ENCODE data around the gene PTPRM.

PTPRM gene

DNA sequence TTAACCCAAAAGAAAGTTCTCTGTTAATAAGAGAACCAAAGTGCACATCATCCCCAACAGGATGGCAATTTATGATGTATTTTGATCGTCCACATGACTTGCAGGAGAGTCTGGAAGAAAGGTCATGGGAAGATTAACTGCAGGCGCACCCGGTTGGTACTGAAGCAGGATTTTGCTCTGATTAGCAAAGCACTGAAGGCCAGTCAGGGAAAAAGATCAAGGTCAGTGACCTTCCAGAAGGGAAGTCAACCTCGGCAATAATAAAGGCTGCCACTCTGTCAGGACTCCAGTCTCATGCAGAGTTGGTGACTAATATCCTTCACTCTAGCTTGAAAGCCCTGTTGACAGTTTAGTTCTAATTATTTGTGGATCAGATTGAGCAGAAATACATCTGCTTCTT is 609.4 kb downstream of the PTPRM start:
- peak overlapping the region; percentile 73 for H3K27ac ChIP-seq (ENCODE audit: low read depth, low read length, severe bottlenecking)
- WGBS, 2 experiments (ENCODE audit: insufficient coverage in 2 of 2): 50 to 56% methylated on average over 4 of the region's 4 CpGs
- H3K9me3 ChIP-seq (ENCODE audit: control insufficient read depth, low read length): peaks cover 3% of the 10 kb centered on the region
- H3K36me3 ChIP-seq (ENCODE audit: control insufficient read depth, insufficient read depth, low read length): no peaks in the 10 kb centered on the region
- H3K4me3 ChIP-seq (ENCODE audit: extremely low read depth, insufficient read depth, low read length, poor library complexity, severe bottlenecking): no peak overlapping the region
- H3K4me1 ChIP-seq (ENCODE audit: control insufficient read depth, insufficient read depth, low read length, poor library complexity, severe bottlenecking): peaks cover 5% of the 10 kb centered on the region

GRCh38 chr18:8177330-8178016 is 610.4 kb downstream of the PTPRM start:
- Histone ChIP-seq H3K9me3 (ENCODE audit: control insufficient read depth, low read length) (peaks cover 3% of the 10 kb centered on the region), H3K4me1 (ENCODE audit: control insufficient read depth, insufficient read depth, low read length, poor library complexity, severe bottlenecking) (peaks cover 5% of the 10 kb centered on the region), H3K4me3 (ENCODE audit: extremely low read depth, insufficient read depth, low read length, poor library complexity, severe bottlenecking) (no peak overlapping the region), H3K36me3 (ENCODE audit: control insufficient read depth, insufficient read depth, low read length) (no peaks in the 10 kb centered on the region), H3K27ac (ENCODE audit: low read depth, low read length, severe bottlenecking) (peak overlapping the region; percentile 73)
- WGBS, 2 experiments (ENCODE audit: insufficient coverage in 2 of 2): 91 to 92% methylated on average over 2 of the region's 3 CpGs

- H3K4me1 ChIP-seq (ENCODE audit: control insufficient read depth, insufficient read depth, low read length, poor library complexity, severe bottlenecking): no peaks in the 10 kb centered on the region
Observed at GRCh38 chr18:8186413-8186812, 619.3 kb downstream of the PTPRM start.

GRCh38 chr18:8188184-8188583 is 621.1 kb downstream of the PTPRM start:
- Histone ChIP-seq H3K9me3 (ENCODE audit: control insufficient read depth, low read length) (no peaks in the 10 kb centered on the region), H3K4me1 (ENCODE audit: control insufficient read depth, insufficient read depth, low read length, poor library complexity, severe bottlenecking) (no peaks in the 10 kb centered on the region), H3K36me3 (ENCODE audit: control insufficient read depth, insufficient read depth, low read length) (no peaks in the 10 kb centered on the region), H3K4me3 (ENCODE audit: extremely low read depth, insufficient read depth, low read length, poor library complexity, severe bottlenecking) (no peak overlapping the region), H3K27ac (ENCODE audit: low read depth, low read length, severe bottlenecking) (no peak overlapping the region)
- 99% methylated on average over 7 of the region's 7 CpGs for WGBS, 2 experiments (ENCODE audit: insufficient coverage in 2 of 2)

More at GRCh38 chr18:8186413-8186812, 619.3 kb downstream of the PTPRM start:
- H3K36me3 ChIP-seq (ENCODE audit: control insufficient read depth, insufficient read depth, low read length): no peaks in the 10 kb centered on the region
- H3K4me3 ChIP-seq (ENCODE audit: extremely low read depth, insufficient read depth, low read length, poor library complexity, severe bottlenecking): no peak overlapping the region
- H3K9me3 ChIP-seq (ENCODE audit: control insufficient read depth, low read length): no peaks in the 10 kb centered on the region
- no peak overlapping the region for H3K27ac ChIP-seq (ENCODE audit: low read depth, low read length, severe bottlenecking)
- 88 to 100% methylated on average over 1 of the region's 2 CpGs for WGBS, 2 experiments (ENCODE audit: insufficient coverage in 2 of 2)

DNA sequence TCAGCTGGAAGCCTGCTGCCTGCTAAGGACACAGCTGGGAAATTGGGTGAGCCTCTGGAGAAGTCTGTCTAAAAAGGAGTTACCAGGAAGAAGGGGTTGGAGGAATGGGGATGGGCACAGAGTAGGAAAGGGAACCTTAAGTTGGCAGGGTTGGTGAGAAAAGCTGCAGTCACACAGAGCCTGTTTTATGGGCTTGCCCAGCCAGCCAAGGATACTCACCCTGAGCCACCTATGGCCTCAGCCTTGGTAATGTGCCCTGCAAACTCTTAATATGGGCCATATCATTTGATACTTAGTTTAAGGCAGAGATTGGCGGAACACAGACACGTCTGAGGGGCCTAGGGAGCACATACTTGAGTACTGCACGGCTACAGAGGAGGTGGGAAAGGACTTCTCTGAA is 623.9 kb downstream of the PTPRM start:
- H3K4me1 ChIP-seq (ENCODE audit: control insufficient read depth, insufficient read depth, low read length, poor library complexity, severe bottlenecking): no peaks in the 10 kb centered on the region
- no peaks in the 10 kb centered on the region for H3K9me3 ChIP-seq (ENCODE audit: control insufficient read depth, low read length)
- no peaks in the 10 kb centered on the region for H3K36me3 ChIP-seq (ENCODE audit: control insufficient read depth, insufficient read depth, low read length)
- H3K4me3 ChIP-seq (ENCODE audit: extremely low read depth, insufficient read depth, low read length, poor library complexity, severe bottlenecking): no peak overlapping the region
- WGBS, 2 experiments (ENCODE audit: insufficient coverage in 2 of 2): 95 to 100% methylated on average over 2 to 3 of the region's 3 CpGs
- H3K27ac ChIP-seq (ENCODE audit: low read depth, low read length, severe bottlenecking): no peak overlapping the region

DNA sequence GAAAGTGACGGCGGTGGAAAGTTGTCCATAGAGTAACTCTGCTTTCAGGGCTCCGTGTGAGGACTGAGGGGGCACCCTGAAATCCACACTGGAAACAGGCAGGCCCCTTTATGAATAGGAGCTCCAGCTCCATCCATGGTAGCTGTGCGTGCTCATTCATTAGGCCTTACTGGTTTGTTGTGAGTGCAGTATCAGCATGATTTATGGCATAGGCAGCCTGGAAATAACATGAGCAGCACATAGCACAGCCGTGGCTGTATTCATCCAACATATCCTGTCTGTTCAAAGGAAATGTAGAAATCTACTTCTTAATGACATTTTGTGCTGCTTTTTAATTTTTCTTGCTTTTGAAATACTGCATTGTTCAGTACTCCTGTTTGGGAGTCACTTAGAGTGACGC is 627.3 kb downstream of the PTPRM start:
- WGBS, 2 experiments (ENCODE audit: insufficient coverage in 2 of 2): 94 to 95% methylated on average over 5 to 6 of the region's 6 CpGs
- Histone ChIP-seq H3K36me3 (ENCODE audit: control insufficient read depth, insufficient read depth, low read length) (no peaks in the 10 kb centered on the region), H3K9me3 (ENCODE audit: control insufficient read depth, low read length) (no peaks in the 10 kb centered on the region), H3K27ac (ENCODE audit: low read depth, low read length, severe bottlenecking) (no peak overlapping the region), H3K4me1 (ENCODE audit: control insufficient read depth, insufficient read depth, low read length, poor library complexity, severe bottlenecking) (no peaks in the 10 kb centered on the region), H3K4me3 (ENCODE audit: extremely low read depth, insufficient read depth, low read length, poor library complexity, severe bottlenecking) (no peak overlapping the region)

- no peak overlapping the region for H3K27ac ChIP-seq (ENCODE audit: low read depth, low read length, severe bottlenecking)
- H3K9me3 ChIP-seq (ENCODE audit: control insufficient read depth, low read length): no peaks in the 10 kb centered on the region
- 91 to 100% methylated on average over 3 to 4 of the region's 4 CpGs for WGBS, 2 experiments (ENCODE audit: insufficient coverage in 2 of 2)
- no peak overlapping the region for H3K4me3 ChIP-seq (ENCODE audit: extremely low read depth, insufficient read depth, low read length, poor library complexity, severe bottlenecking)
- no peaks in the 10 kb centered on the region for H3K36me3 ChIP-seq (ENCODE audit: control insufficient read depth, insufficient read depth, low read length)
- H3K4me1 ChIP-seq (ENCODE audit: control insufficient read depth, insufficient read depth, low read length, poor library complexity, severe bottlenecking): no peaks in the 10 kb centered on the region
Observed at GRCh38 chr18:8196238-8196637, 629.1 kb downstream of the PTPRM start.

DNA sequence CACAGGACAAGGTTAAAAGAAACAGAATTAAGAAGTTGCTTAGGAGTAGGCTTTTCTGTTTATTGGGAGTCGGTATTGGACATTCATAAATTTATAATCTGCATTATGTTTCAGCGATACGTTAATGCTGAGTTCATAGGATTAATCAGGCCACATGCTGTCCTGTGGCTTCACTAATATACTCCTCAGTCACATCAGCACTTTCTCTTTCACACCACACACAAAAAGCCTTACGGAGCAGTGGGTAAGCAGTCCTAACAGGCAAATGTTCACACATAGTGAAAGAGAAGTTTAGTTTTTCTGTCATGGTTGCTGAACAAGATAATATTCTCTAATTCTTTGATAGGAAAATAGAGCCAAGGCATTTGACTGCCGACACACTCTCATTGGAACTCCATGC is 630.4 kb downstream of the PTPRM start:
- no peaks in the 10 kb centered on the region for H3K9me3 ChIP-seq (ENCODE audit: control insufficient read depth, low read length)
- no peaks in the 10 kb centered on the region for H3K4me1 ChIP-seq (ENCODE audit: control insufficient read depth, insufficient read depth, low read length, poor library complexity, severe bottlenecking)
- WGBS, 2 experiments (ENCODE audit: insufficient coverage in 2 of 2): 96 to 100% methylated on average over 2 to 3 of the region's 5 CpGs
- no peak overlapping the region for H3K4me3 ChIP-seq (ENCODE audit: extremely low read depth, insufficient read depth, low read length, poor library complexity, severe bottlenecking)
- no peak overlapping the region for H3K27ac ChIP-seq (ENCODE audit: low read depth, low read length, severe bottlenecking)
- H3K36me3 ChIP-seq (ENCODE audit: control insufficient read depth, insufficient read depth, low read length): no peaks in the 10 kb centered on the region

DNA sequence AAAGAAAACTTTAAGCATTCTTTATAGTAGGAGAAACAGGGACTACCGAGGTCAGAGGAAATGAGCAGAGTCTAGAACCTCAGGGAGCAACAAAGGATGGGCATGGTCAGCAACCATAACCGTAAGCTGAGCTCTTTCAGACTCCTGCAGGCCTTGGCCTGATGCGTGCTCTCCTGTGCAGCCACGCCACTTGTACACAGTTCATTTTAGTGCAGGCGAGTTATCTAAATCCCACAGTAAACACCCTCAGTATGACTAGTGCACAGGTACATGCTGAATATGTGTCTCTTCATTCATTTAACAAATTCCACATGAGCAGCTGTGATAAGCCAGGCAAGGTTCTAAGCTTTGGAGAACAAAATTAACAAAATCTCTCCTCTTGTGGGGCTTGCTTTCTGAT is 640.9 kb downstream of the PTPRM start:
- Histone ChIP-seq H3K4me1 (ENCODE audit: control insufficient read depth, insufficient read depth, low read length, poor library complexity, severe bottlenecking) (no peaks in the 10 kb centered on the region), H3K27ac (ENCODE audit: low read depth, low read length, severe bottlenecking) (no peak overlapping the region), H3K4me3 (ENCODE audit: extremely low read depth, insufficient read depth, low read length, poor library complexity, severe bottlenecking) (no peak overlapping the region), H3K9me3 (ENCODE audit: control insufficient read depth, low read length) (no peaks in the 10 kb centered on the region), H3K36me3 (ENCODE audit: control insufficient read depth, insufficient read depth, low read length) (no peaks in the 10 kb centered on the region)
- 87 to 98% methylated on average over 4 to 5 of the region's 5 CpGs for WGBS, 2 experiments (ENCODE audit: insufficient coverage in 2 of 2)

DNA sequence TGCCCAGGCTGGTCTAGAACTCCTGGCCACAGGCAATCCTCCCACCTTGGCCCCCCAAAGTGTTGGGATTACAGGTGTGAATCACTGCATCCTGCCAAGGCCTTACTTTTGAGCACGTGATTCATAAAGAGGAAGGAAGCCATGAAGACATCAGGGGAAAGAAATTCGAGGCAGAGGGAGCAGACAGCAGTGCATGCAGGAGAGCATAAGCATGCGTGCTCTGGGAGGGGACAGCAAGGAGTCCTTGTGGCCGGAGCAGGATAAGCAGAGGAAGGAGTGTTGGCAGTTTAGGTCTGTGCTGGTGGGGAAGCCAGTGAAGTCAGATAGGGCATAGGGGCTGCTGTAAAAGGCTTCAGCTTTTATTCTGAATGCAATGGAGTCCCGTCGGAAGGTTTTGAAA is 641.6 kb downstream of the PTPRM start:
- H3K4me1 ChIP-seq (ENCODE audit: control insufficient read depth, insufficient read depth, low read length, poor library complexity, severe bottlenecking): no peaks in the 10 kb centered on the region
- H3K9me3 ChIP-seq (ENCODE audit: control insufficient read depth, low read length): no peaks in the 10 kb centered on the region
- H3K4me3 ChIP-seq (ENCODE audit: extremely low read depth, insufficient read depth, low read length, poor library complexity, severe bottlenecking): no peak overlapping the region
- no peaks in the 10 kb centered on the region for H3K36me3 ChIP-seq (ENCODE audit: control insufficient read depth, insufficient read depth, low read length)
- no peak overlapping the region for H3K27ac ChIP-seq (ENCODE audit: low read depth, low read length, severe bottlenecking)
- 82 to 90% methylated on average over 6 of the region's 6 CpGs for WGBS, 2 experiments (ENCODE audit: insufficient coverage in 2 of 2)

DNA sequence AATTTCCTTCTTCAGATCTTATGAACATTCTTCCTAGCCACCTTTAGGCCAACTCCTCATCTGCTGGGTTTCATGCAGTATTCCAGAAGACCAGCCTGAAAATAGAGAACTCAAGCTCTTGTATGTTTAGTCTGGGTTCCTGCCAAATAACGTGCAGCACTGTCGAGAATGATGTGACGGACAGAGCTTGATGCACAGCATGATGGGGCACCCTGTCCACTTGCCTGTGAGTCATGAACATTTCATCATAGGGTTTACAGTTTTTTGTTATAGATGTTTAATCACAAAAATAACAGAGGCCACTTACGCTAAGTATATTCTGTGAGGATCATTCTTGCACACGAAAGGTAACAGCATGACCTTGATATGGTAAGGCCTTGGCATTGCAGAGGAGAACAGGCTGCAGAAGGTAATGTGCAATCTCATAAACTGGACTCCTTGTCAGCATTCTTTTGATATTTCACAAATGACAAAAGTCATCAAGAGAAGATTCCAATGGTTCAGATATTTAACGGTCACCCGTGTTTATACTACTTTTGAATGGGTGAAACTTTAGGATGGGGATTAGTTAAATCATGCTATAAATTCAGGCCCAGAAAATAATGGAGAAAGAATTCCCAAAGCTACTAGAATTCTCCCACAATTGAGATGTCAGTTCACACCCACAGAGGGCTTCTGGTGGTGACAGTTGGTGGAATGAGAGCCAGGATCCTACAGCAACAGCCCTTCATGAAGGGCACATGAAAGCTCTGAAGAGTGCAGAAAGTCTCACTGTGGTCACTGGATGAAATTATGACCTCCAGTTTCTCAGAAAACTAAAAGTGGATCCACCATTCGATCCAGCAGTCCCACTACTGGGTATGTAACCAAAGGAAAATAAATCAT is 646.0 kb downstream of the PTPRM start:
- no peaks in the 10 kb centered on the region for H3K36me3 ChIP-seq (ENCODE audit: control insufficient read depth, insufficient read depth, low read length)
- H3K9me3 ChIP-seq (ENCODE audit: control insufficient read depth, low read length): no peaks in the 10 kb centered on the region
- no peaks in the 10 kb centered on the region for H3K4me1 ChIP-seq (ENCODE audit: control insufficient read depth, insufficient read depth, low read length, poor library complexity, severe bottlenecking)
- H3K27ac ChIP-seq (ENCODE audit: low read depth, low read length, severe bottlenecking): no peak overlapping the region
- WGBS, 2 experiments (ENCODE audit: insufficient coverage in 2 of 2): 80 to 96% methylated on average over 5 of the region's 8 CpGs
- no peak overlapping the region for H3K4me3 ChIP-seq (ENCODE audit: extremely low read depth, insufficient read depth, low read length, poor library complexity, severe bottlenecking)

All from mesodermal cell (in vitro differentiated cells).